ENCODE results near the gene SHISA6.

SHISA6 gene

GRCh38 chr17:11287791-11288190, 46.8 kb downstream of the SHISA6 start:
- TF ChIP-seq TOX (CRISPR knock-in tag; IDR thresholded peaks at IDR 0.05; ENCODE audit: borderline replicate concordance) (no peak), ZFP30 (CRISPR knock-in tag; IDR thresholded peaks at IDR 0.05) (no peak), TCF4 (CRISPR knock-in tag; IDR thresholded peaks at IDR 0.05; ENCODE audit: borderline replicate concordance) (no peak), SNAI2 (CRISPR knock-in tag; IDR thresholded peaks at IDR 0.05) (no peak), CREB5 (CRISPR knock-in tag; IDR thresholded peaks at IDR 0.05; ENCODE audit: low read depth) (no peak), PPARA (CRISPR knock-in tag; IDR thresholded peaks at IDR 0.05; ENCODE audit: borderline replicate concordance) (no peak), ZNF8 (CRISPR knock-in tag; IDR thresholded peaks at IDR 0.05) (no peak), PATZ1 (CRISPR knock-in tag; IDR thresholded peaks at IDR 0.05; ENCODE audit: borderline replicate concordance) (no peak)
- no peak for ATAC-seq

- ATAC-seq: no peak
- TF ChIP-seq ARNTL (CRISPR knock-in tag; IDR thresholded peaks at IDR 0.05; ENCODE audit: borderline replicate concordance, low read depth) (no peak), POU6F1 (CRISPR knock-in tag; IDR thresholded peaks at IDR 0.05; ENCODE audit: borderline replicate concordance, low read depth) (no peak), TSHZ2 (CRISPR knock-in tag; IDR thresholded peaks at IDR 0.05) (no peak), PATZ1 (CRISPR knock-in tag; IDR thresholded peaks at IDR 0.05; ENCODE audit: borderline replicate concordance) (no peak), ZFP30 (CRISPR knock-in tag; IDR thresholded peaks at IDR 0.05) (no peak), ZNF70 (CRISPR knock-in tag; IDR thresholded peaks at IDR 0.05) (no peak), ZNF565 (CRISPR knock-in tag; conservative IDR thresholded peaks at IDR 0.05; ENCODE audit: low read depth) (no peak), CREB5 (CRISPR knock-in tag; IDR thresholded peaks at IDR 0.05; ENCODE audit: low read depth) (no peak), ISL1 (CRISPR knock-in tag; IDR thresholded peaks at IDR 0.05) (no peak), RARB (CRISPR knock-in tag; IDR thresholded peaks at IDR 0.05) (no peak), CSRNP3 (CRISPR knock-in tag; IDR thresholded peaks at IDR 0.05) (no peak), TCF4 (CRISPR knock-in tag; IDR thresholded peaks at IDR 0.05; ENCODE audit: borderline replicate concordance) (no peak), ZC3H10 (CRISPR knock-in tag; IDR thresholded peaks at IDR 0.05) (no peak), ZFP3 (CRISPR knock-in tag; IDR thresholded peaks at IDR 0.05) (no peak), BACH2 (CRISPR knock-in tag; IDR thresholded peaks at IDR 0.05; ENCODE audit: borderline replicate concordance) (no peak), ZNF8 (CRISPR knock-in tag; IDR thresholded peaks at IDR 0.05) (no peak)
These were observed 49.8 kb downstream of the SHISA6 start for GRCh38 chr17:11290814-11291213.

Data from SK-N-SH treated with all-trans-retinoic acid at 6 μM for 48 hours (cell line).